Breast epithelium (tissue), 4 donors: ENCODE results near the gene PDLIM4. TPM values are rescaled to one million over a fixed set of nuclear protein-coding genes. Genes with fewer than 3 reads are reported as not detected.

Experiments
- DNase-seq, 2 donors: peaks; one replicate each; pipeline ENCODE4 v3.0.0-alpha.2; 2019; ENCODE audit warnings: low spot score in 2 of 2
- H3K27ac ChIP-seq, 2 donors: fragments of 200-600 bp; sonication (generic) in 1 of 2; one replicate each; pipeline ENCODE4 v1.5.1; 2016 to 2019; ENCODE audit warnings: mild to moderate bottlenecking in 1 of 2
- H3K27me3 ChIP-seq, 2 donors: fragments of 200-600 bp; sonication (generic) in 1 of 2; one replicate each; pipeline versions ENCODE4 v1.5.1 to v1.6.0; 2017 to 2019; ENCODE audit warnings: control low read depth in 1 of 2, mild to moderate bottlenecking in 1 of 2
- H3K36me3 ChIP-seq: fragments of 200-600 bp; one replicate; pipeline ENCODE4 v1.5.1; 2019
- H3K4me1 ChIP-seq, 2 donors: fragments of 200-600 bp; sonication (generic); one replicate each; pipeline ENCODE4 v1.5.1; 2016 to 2019; ENCODE audit warnings: control low read depth in 1 of 2
- H3K4me3 ChIP-seq, 3 donors: fragments of 200-600 bp; sonication (generic); 1 replicate in 2 of 3; 2 replicates in 1 of 3; pipeline ENCODE4 v1.5.1; 2016 to 2019; ENCODE audit warnings: mild to moderate bottlenecking in 3 of 3, moderate library complexity in 2 of 3
- H3K9me3 ChIP-seq, 2 donors: fragments of 200-600 bp; sonication (generic) in 1 of 2; one replicate each; pipeline ENCODE4 v1.5.1; 2016 to 2019; ENCODE audit warnings: control low read depth in 1 of 2
- CTCF ChIP-seq, 3 donors: fragments of 450-650 bp; IDR thresholded peaks; one replicate each; pipeline ENCODE4 v1.5.1; 2016 to 2017; ENCODE audit warnings: antibody characterized with exemption in 3 of 3, mild to moderate bottlenecking in 3 of 3, moderate library complexity in 3 of 3
- POLR2A ChIP-seq: fragments of 450-650 bp; IDR thresholded peaks from one replicate; pipeline ENCODE4 v1.6.1; 2016; ENCODE audit warnings: antibody characterized with exemption, mild to moderate bottlenecking, moderate library complexity
- POLR2AphosphoS5 ChIP-seq, 3 donors: sonication (generic); formaldehyde crosslinking; IDR thresholded peaks; one replicate each; pipeline ENCODE4 v1.6.1; 2017; ENCODE audit warnings: antibody characterized with exemption in 3 of 3
- intact Hi-C: fragments of 100-400 bp; cut with DNase I; formaldehyde crosslinking; loops from one replicate; pipeline ENCODE4 v1.15.1; 2023; ENCODE audit warnings: low total_unique reads
- total RNA-seq, 3 donors: library from RNA; depleted of rRNA; stranded (reverse); fragments of >200 nt; gene quantifications; one replicate each; pipeline ENCODE4 v1.1.0, GENCODE V29; 2016

PDLIM4 gene
- total RNA-seq, 3 donors from 2014 or later, result 9.0 to 102 (median 71.4) TPM

GRCh38 chr5:132237141-132237540 lies 20.4 kb upstream of the PDLIM4 start:
- no peaks in the 10 kb centered on the region for H3K27me3 ChIP-seq
- intact Hi-C loops, result no loop called here
- H3K36me3 ChIP-seq, result no peaks in the 10 kb centered on the region
- H3K27ac ChIP-seq, result no peak overlapping the region
- TF ChIP-seq POLR2A (no peak), POLR2AphosphoS5 (IDR thresholded peaks at IDR 0.05) (no peak), CTCF (IDR thresholded peaks at IDR 0.05) (no peak)
- H3K4me3 ChIP-seq, result no peak overlapping the region
- H3K4me1 ChIP-seq, result no peaks in the 10 kb centered on the region
- no peak for DNase-seq
- no peaks in the 10 kb centered on the region for H3K9me3 ChIP-seq

- DNase-seq, result no peak
- no peaks in the 10 kb centered on the region for H3K9me3 ChIP-seq
- no peaks in the 10 kb centered on the region for H3K27me3 ChIP-seq
- no peak overlapping the region for H3K4me3 ChIP-seq
- H3K36me3 ChIP-seq, result no peaks in the 10 kb centered on the region
- TF ChIP-seq POLR2A (no peak), CTCF (IDR thresholded peaks at IDR 0.05) (no peak), POLR2AphosphoS5 (IDR thresholded peaks at IDR 0.05) (no peak)
- no peaks in the 10 kb centered on the region for H3K4me1 ChIP-seq
- intact Hi-C loops, result no loop called here
- no peak overlapping the region for H3K27ac ChIP-seq
Observed at GRCh38 chr5:132237670-132238069, 19.8 kb upstream of the PDLIM4 start.

GRCh38 chr5:132238169-132238744 lies 19.2 kb upstream of the PDLIM4 start:
- H3K4me1 ChIP-seq, result no peaks in the 10 kb centered on the region
- H3K27me3 ChIP-seq, result no peaks in the 10 kb centered on the region
- H3K4me3 ChIP-seq, result no peak overlapping the region
- H3K36me3 ChIP-seq, result no peaks in the 10 kb centered on the region
- no peak overlapping the region for H3K27ac ChIP-seq
- TF ChIP-seq POLR2AphosphoS5 (IDR thresholded peaks at IDR 0.05), result no peak
- peak; percentile 77 to 86 (median 85) for TF ChIP-seq CTCF (IDR thresholded peaks at IDR 0.05)
- no peak for TF ChIP-seq POLR2A
- intact Hi-C loops, result no loop called here
- DNase-seq, result peak; percentile 77 to 81
- H3K9me3 ChIP-seq, result peaks cover 0 to 2% of the 10 kb centered on the region in 2 donors

GRCh38 chr5:132238901-132239500 lies 18.5 kb upstream of the PDLIM4 start:
- H3K27me3 ChIP-seq, result no peaks in the 10 kb centered on the region
- TF ChIP-seq POLR2AphosphoS5 (IDR thresholded peaks at IDR 0.05) (no peak), CTCF (IDR thresholded peaks at IDR 0.05) (no peak), POLR2A (no peak)
- H3K9me3 ChIP-seq, result peaks cover 0 to 8% of the 10 kb centered on the region in 2 donors
- H3K4me1 ChIP-seq, result no peaks in the 10 kb centered on the region
- H3K4me3 ChIP-seq, result no peak overlapping the region
- intact Hi-C loops, result no loop called here
- no peaks in the 10 kb centered on the region for H3K36me3 ChIP-seq
- H3K27ac ChIP-seq, result no peak overlapping the region
- peak in 1 of 2 donors; percentile 7 for DNase-seq

- Histone ChIP-seq H3K27ac (no peak overlapping the region), H3K4me1 (no peaks in the 10 kb centered on the region), H3K36me3 (no peaks in the 10 kb centered on the region), H3K27me3 (no peaks in the 10 kb centered on the region), H3K4me3 (no peak overlapping the region), H3K9me3 (peaks cover 0 to 8% of the 10 kb centered on the region in 2 donors)
- intact Hi-C loops, result no loop called here
- TF ChIP-seq POLR2AphosphoS5 (IDR thresholded peaks at IDR 0.05) (no peak), CTCF (IDR thresholded peaks at IDR 0.05) (no peak), POLR2A (no peak)
- DNase-seq, result no peak
Observed at GRCh38 chr5:132239776-132240175, 17.7 kb upstream of the PDLIM4 start.
